ENCODE data around the gene TAL1. TPM values are rescaled to one million over a fixed set of nuclear protein-coding genes. Genes with fewer than 3 reads are reported as not detected.
"Not testable (repeated sequence)": the region's sequence is repeated elsewhere in the genome, so short reads cannot be mapped to it uniquely, and the experiment has no call there.

Gene TAL1
- total RNA-seq, 4 donors from 2014 or later: 3.9 to 14.9 (median 12.8) TPM

- WGBS, 2 donors: 85 to 88% methylated on average over 4 of the region's 4 CpGs
- intact Hi-C loops (cut with DNase I): no loop called here
- TF ChIP-seq, protein P1, sequence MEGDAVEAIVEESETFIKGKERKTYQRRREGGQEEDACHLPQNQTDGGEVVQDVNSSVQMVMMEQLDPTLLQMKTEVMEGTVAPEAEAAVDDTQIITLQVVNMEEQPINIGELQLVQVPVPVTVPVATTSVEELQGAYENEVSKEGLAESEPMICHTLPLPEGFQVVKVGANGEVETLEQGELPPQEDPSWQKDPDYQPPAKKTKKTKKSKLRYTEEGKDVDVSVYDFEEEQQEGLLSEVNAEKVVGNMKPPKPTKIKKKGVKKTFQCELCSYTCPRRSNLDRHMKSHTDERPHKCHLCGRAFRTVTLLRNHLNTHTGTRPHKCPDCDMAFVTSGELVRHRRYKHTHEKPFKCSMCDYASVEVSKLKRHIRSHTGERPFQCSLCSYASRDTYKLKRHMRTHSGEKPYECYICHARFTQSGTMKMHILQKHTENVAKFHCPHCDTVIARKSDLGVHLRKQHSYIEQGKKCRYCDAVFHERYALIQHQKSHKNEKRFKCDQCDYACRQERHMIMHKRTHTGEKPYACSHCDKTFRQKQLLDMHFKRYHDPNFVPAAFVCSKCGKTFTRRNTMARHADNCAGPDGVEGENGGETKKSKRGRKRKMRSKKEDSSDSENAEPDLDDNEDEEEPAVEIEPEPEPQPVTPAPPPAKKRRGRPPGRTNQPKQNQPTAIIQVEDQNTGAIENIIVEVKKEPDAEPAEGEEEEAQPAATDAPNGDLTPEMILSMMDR (IDR thresholded peaks at IDR 0.05): no peak
- no peak for TF ChIP-seq POLR2A (IDR thresholded peaks at IDR 0.05)
Observed at GRCh38 chr1:47198214-47198613, 33.8 kb downstream of the TAL1 start.

GRCh38 chr1:47196622-47197021 lies 35.4 kb downstream of the TAL1 start:
- Histone ChIP-seq H3K36me3 (no peaks in the 10 kb centered on the region), H3K27me3 (no peaks in the 10 kb centered on the region), H3K9me3 (no peaks in the 10 kb centered on the region), H3K27ac (no peak overlapping the region), H3K4me1 (no peaks in the 10 kb centered on the region), H3K4me3 (replicated peaks in 1 of 3) (no peak overlapping the region)
- DNase-seq: no peak
- WGBS, 2 donors: 53 to 65% methylated on average over 3 of the region's 3 CpGs
- TF ChIP-seq, protein P1 (IDR thresholded peaks at IDR 0.05): no peak
- no peak for TF ChIP-seq POLR2A (IDR thresholded peaks at IDR 0.05)
- intact Hi-C loops (cut with DNase I): no loop called here

More at GRCh38 chr1:47198214-47198613, 33.8 kb downstream of the TAL1 start:
- no peaks in the 10 kb centered on the region for H3K4me1 ChIP-seq
- no peak overlapping the region for H3K27ac ChIP-seq
- H3K4me3 ChIP-seq (replicated peaks in 1 of 3): no peak overlapping the region
- H3K9me3 ChIP-seq: no peaks in the 10 kb centered on the region
- H3K36me3 ChIP-seq: no peaks in the 10 kb centered on the region
- H3K27me3 ChIP-seq: no peaks in the 10 kb centered on the region
- DNase-seq: no peak

DNA sequence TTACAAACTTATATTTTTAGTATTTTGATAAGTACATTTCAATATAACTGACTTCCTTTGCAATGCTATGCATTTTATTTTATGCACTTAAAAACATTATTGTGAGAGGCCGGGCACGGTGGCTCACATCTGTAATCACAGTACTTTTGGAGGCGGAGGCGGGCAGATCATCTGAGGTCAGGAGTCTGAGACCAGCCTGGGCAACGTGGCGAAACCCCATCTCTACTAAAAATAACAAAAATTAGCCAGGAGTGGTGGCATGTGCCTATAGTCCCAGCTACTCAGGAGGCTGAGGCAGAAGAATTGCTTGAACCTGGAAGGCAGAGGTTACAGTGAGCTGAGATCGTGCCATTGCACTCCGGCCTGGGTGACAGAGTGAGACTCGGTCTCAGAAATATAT lies 36.0 kb downstream of the TAL1 start:
- H3K4me3 ChIP-seq (replicated peaks in 1 of 3); H3K27ac ChIP-seq; DNase-seq; H3K4me1 ChIP-seq; H3K36me3 ChIP-seq; H3K27me3 ChIP-seq; intact Hi-C loops (cut with DNase I); H3K9me3 ChIP-seq: not testable (repeated sequence)
- 70 to 73% methylated on average over 9 of the region's 9 CpGs for WGBS, 2 donors

DNA sequence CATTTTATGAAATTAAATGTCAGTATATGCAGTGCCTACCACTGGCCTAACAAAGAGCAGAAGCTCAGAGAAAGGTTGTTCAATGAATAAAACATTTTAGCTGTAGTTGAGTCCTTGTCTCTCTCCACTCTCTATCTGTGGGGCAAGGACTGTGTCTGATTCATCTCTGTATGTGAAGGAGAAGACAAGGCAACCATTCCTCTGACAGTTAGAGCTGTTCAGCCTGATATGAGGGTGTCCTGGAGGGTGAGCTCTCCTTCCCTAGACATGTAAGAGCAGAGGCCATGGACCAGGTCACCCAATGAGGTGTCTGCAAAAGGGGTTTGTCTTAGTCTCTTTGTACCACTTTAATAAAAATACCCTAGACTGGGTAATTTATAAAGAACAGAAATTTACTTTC lies 37.7 kb downstream of the TAL1 start:
- intact Hi-C loops (cut with DNase I): no loop called here
- no peak for TF ChIP-seq POLR2A (IDR thresholded peaks at IDR 0.05)
- TF ChIP-seq, protein P1 (IDR thresholded peaks at IDR 0.05): no peak
- H3K4me3 ChIP-seq (replicated peaks in 1 of 3): no peak overlapping the region
- DNase-seq: no peak
- H3K27ac ChIP-seq: no peak overlapping the region
- peaks cover 0 to 12% of the 10 kb centered on the region in 2 donors for H3K4me1 ChIP-seq
- no peaks in the 10 kb centered on the region for H3K36me3 ChIP-seq
- H3K27me3 ChIP-seq: no peaks in the 10 kb centered on the region
- no peaks in the 10 kb centered on the region for H3K9me3 ChIP-seq

- H3K27ac ChIP-seq; DNase-seq; H3K4me3 ChIP-seq (replicated peaks in 1 of 3); H3K36me3 ChIP-seq; H3K9me3 ChIP-seq; intact Hi-C loops (cut with DNase I); H3K27me3 ChIP-seq: not testable (repeated sequence)
- 88 to 91% methylated on average over 10 of the region's 10 CpGs for WGBS, 2 donors
- peaks cover 0 to 12% of the 10 kb centered on the region in 2 donors for H3K4me1 ChIP-seq
Observed at GRCh38 chr1:47193496-47193895, 38.5 kb downstream of the TAL1 start.

DNA sequence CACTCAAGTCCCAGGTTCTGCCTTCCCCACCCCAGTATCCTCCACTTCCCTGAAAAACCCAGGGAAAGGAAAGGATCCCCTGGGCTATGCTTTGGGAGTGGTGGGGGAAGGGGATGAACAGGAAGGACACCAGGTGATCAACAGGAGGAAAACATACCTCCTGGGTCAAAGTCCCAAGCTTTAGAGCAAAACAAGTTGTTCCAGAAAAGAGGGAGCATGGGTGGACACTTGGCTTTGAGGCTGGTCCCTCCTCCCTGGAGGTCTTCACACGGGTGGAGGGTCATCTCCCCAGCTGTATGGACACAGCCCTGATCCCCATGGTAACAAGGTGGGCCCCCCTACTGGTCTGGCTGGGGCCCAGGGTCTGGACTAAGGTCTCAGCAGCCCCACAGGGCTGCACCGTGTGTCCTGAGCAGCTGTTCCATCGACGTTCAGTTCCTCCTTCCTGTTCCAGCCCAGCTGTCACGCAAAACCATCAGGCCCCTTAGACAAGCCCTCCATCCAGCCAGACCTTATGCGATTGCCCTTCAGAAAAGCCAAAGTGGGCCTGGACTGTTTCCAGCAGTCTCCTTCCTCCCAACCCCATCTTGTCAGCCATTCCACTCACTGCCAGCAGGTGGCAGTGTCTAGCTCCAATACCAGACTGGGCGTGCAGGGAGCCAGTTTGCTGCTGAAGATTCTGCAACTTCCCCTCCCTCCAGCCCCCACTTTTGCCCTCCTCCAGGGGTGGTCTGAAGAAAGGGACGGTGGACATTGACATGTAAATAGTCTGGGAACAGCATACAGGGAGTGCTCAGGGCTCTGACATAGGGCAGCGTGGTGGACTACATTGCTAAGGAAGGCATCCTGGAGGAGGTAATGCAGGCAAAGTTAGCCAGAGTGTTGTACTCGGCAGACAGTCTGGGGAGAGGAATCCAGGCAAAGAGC lies 39.3 kb downstream of the TAL1 start:
- Histone ChIP-seq H3K27ac (no peak overlapping the region), H3K27me3 (no peaks in the 10 kb centered on the region), H3K36me3 (no peaks in the 10 kb centered on the region), H3K9me3 (no peaks in the 10 kb centered on the region), H3K4me3 (replicated peaks in 1 of 3) (no peak overlapping the region), H3K4me1 (peaks cover 0 to 12% of the 10 kb centered on the region in 2 donors)
- DNase-seq: peak; percentile 77 to 79
- TF ChIP-seq, protein P1 (IDR thresholded peaks at IDR 0.05): peak; percentile 58 to 97 (median 84)
- no peak for TF ChIP-seq POLR2A (IDR thresholded peaks at IDR 0.05)
- 10 to 13% methylated on average over 7 to 10 of the region's 10 CpGs for WGBS, 2 donors
- intact Hi-C loops (cut with DNase I): no loop called here
